Activated naive CD4-positive, alpha-beta T cell treated with Interleukin-2 at 50 U/mL for 16 hours (primary cell): ENCODE measurements around the gene MATR3.
"Not testable (repeated sequence)": the region's sequence is repeated elsewhere in the genome, so short reads cannot be mapped to it uniquely, and the experiment has no call there.

Source experiments
- DNase-seq: peaks from one replicate; pipeline ENCODE4 v3.0.0-alpha.2; 2020

MATR3 gene, protein sequence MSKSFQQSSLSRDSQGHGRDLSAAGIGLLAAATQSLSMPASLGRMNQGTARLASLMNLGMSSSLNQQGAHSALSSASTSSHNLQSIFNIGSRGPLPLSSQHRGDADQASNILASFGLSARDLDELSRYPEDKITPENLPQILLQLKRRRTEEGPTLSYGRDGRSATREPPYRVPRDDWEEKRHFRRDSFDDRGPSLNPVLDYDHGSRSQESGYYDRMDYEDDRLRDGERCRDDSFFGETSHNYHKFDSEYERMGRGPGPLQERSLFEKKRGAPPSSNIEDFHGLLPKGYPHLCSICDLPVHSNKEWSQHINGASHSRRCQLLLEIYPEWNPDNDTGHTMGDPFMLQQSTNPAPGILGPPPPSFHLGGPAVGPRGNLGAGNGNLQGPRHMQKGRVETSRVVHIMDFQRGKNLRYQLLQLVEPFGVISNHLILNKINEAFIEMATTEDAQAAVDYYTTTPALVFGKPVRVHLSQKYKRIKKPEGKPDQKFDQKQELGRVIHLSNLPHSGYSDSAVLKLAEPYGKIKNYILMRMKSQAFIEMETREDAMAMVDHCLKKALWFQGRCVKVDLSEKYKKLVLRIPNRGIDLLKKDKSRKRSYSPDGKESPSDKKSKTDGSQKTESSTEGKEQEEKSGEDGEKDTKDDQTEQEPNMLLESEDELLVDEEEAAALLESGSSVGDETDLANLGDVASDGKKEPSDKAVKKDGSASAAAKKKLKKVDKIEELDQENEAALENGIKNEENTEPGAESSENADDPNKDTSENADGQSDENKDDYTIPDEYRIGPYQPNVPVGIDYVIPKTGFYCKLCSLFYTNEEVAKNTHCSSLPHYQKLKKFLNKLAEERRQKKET

DNA sequence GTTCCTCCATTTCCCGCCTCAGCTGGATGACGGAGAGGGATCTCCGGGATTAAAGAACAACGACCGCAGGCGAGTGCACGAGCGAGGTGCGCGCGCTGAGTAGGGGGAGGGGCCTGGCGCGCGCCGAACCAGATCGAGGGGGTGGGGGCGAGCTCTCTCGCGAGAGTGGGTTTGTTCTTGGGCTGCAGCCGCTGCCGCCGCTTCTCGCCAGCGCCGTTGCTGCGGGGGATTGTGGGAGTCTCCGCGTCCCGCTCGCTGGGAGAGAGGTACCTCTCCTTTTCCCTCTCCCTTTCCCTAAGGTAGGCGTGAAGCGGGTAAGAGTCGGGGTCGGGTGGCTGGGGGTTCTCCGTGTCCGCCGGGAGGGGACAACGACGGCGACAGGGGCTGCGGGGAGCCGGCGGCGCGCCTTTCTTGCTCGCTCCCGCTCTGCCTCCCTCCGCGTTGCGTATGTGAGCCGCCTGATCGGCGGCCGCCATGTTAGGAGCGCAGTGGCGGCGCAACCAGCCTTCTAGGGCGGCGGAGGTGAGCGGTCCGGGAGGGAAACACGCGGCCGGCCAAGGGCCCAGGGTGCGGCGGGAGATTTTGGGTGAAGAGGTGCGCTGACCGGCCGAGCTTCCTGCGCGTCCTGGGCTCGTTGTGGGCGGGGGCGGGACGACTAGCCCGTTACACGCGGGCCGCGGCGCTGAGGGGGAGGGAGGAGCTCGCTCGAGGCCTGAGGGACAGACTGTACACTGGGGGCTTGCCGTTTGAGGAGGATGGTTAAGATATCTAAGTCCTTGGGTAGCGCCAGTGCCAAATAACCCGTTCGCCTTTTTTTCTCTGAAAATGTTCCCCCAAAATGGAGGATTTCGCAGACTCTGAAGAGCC lies at the start of gene MATR3:
TSS of gene MATR3 (plus strand) at position 234 of the 867 bp plus-strand sequence. CDS start 13,676 bp downstream, outside the sequence.
- DNase-seq: peak; percentile 93

DNA sequence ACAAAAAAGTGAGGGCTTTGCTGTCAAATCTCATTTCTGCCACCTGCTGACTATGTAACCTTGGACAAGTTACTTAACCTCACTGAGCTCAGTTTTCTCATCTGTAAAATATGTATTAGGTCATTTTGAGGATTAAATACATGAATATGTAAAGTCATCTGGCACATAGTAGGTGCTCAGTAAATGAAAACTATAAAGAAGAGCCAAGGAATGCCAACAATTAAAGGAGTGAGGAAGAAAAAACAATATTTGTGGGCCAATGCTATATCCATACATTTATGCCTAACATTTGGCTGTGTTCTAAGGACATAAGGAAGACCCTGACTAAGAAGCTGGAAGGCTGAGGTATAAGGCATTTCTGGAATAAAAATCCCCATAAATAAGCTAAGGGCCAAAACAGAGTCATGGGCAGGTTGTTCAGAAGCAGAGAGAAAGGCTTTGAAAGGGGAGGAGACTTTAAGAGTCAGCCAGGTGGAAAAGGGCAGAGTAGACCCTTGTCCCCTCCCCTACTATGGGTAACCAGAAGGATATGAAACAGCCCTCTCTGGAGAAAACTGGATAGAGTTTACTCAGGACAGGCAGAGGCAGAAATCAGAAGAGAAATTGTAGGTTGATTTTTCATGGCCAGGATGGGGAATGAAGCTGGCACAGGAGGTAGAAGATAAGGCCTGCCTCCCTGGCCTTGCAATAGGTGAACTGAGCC lies 47.8 kb upstream of the MATR3 start:
- DNase-seq: no peak

DNA sequence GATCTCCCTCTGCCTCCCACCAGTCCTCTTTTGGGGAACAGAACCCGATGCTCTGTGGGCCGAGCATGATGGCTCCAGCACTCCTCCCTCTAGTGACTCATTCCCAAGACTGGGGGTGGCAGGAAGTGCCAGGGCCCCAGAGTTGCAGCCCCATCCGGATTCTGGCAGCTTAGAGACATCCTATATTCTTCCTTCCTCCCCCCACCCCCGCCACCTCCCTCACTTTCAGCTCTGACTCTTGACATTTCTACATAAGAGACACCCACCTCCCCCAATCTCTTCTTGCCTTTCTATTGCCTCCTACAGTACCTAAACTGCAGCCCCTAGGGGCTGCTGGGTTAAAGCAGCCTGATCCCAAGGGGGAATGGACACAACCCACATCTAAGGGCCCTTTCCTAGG lies 47.1 kb upstream of the MATR3 start:
- DNase-seq: peak; percentile 71

DNA sequence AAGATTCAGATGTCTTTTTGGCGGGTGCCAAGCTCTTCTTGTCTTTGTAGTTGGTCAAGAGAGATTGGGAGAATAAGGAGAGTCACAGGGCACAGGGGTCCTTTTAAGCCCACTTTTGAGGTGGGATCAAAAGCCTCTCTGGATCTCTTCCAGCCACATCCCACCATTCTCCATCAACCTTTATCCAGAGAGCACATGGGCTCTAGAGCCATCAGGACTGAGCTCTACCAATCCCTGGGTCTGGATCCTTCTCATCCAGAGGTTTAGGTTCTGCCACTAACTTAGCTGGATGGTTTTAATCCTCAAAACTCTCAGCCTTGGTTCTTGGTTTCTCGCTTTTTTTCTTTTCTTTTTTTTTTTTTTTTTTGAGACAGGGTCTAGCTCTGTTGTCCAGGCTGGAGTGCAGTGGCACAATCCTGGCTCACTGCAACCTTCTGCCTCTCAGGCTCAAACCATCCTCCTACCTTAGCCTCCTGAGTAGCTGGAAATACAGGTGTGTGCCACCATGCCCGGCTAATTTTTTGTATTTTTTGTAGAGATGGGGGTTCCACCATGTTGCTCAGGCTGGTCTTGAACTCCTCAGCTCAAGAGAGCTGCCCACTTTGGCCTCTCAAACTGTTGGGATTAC lies 44.6 kb upstream of the MATR3 start:
- DNase-seq: no peak

DNA sequence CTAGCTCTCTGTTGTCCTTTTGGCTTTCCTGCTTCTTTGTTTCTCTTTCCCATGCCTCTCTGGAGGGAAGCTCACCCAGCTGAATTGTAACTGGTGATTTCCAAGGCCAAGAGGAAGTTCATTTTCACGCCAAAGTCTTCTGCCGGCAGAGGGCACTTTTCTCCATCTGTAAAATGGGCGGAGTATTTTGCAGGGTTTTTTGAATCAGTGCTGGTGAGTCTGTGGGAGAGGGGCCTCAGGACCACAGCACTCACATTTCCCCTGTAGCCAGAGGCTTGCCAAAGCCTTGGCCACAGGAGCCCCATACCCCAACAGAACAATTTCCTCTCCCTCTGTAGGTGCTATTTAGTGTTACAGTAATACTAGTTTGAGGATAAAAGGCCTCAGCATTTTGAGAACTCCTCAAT lies 42.3 kb upstream of the MATR3 start:
- DNase-seq: peak; percentile 57

DNA sequence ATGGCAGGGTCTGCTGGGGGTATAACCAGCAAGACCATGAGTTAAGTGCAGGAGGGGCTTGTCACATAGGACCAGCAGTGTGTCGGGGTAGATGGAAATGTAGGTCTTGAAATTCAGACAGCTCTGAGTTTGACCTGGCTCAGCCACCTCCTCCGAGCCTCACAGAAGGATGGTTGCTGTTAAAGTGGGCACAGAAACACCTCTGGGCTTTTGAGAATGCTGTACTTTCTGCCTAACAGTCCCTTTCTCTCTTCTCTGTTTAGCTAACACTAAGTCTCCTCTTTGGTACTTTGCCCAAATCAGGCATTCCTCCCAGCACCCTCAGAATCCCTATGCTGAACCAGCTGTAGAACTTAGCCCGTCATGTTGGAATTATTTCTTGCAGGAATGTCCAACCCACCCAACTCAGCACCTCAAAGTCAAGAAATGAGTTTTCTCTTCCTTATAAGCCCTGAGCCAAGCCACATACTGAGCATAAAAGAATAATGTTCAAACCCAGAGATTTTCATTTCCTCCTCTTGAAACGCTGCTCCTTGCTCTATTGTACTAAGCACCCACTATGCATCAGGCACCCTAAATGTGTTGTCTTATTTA lies 41.7 kb upstream of the MATR3 start:
- no peak for DNase-seq

DNA sequence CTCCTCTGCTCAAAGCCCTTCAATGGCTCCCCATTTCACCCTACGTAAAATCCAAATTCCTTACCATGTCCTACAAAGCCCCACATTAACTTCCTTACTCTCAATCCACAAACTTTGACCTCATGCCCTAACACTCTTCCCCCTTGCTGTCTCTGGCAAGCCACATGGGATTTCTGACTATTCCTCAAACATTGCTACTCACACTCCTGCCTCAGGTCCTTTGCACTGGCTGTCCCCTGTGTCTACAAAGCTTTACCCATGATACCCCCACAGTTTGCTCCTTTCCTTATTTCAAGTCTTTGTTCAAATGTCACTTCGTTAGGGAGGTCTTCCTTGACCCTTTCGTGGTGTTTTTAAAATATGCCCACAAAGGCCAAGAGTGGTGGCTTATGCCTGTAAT lies 40.4 kb upstream of the MATR3 start:
- DNase-seq: no peak

DNA sequence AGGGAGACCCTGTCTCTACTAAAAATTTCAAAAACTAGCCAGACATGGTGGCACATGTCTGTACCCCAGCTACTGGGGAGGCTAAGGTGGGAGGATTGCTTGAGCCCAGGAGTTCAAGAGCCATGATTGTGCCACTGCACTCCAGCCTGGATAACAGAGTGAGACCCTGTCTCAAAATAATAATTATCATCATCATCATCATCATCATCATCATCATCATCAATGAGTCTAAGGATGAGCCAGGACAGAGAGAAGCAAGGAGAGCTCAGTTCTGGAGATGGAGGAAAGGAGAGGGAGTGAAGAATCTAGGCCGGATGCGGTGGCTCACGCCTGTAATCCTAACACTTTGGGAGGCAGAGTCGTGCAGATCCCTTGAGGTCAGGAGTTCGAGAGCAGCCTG lies 36.7 kb upstream of the MATR3 start:
- DNase-seq: no peak

DNA sequence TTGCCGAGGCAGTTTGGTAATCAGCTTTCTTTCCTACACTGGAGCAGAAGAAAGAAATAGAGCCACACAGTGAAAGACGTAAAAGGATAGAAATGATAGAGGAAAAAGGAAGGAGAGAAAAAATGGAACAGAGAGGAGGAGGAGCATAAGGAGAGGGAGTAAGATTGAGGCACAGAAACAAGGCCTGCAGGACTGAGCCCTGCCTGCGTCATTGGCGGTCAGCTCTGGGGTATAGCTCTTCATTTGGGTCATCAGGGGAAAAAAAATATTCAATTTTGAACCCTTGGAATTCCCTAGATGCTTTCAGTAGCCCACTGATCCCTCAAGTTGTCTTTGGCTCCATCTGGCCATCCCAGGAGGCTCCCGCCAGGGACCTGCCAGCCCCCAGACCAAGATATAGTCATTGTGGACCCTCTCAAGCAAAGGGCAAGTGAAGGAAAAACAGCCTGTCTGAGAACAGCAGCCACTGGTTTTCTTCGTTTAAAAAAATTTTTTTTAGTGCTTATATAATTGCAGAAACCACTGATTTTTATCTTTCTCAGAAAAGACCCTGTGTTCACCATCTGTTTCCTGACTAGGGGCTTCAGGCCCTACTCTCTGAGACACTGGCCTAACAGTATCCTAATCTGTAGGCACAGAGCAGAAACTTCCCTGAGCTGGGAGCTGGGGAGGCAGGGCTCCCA lies 31.3 kb upstream of the MATR3 start:
- no peak for DNase-seq

DNA sequence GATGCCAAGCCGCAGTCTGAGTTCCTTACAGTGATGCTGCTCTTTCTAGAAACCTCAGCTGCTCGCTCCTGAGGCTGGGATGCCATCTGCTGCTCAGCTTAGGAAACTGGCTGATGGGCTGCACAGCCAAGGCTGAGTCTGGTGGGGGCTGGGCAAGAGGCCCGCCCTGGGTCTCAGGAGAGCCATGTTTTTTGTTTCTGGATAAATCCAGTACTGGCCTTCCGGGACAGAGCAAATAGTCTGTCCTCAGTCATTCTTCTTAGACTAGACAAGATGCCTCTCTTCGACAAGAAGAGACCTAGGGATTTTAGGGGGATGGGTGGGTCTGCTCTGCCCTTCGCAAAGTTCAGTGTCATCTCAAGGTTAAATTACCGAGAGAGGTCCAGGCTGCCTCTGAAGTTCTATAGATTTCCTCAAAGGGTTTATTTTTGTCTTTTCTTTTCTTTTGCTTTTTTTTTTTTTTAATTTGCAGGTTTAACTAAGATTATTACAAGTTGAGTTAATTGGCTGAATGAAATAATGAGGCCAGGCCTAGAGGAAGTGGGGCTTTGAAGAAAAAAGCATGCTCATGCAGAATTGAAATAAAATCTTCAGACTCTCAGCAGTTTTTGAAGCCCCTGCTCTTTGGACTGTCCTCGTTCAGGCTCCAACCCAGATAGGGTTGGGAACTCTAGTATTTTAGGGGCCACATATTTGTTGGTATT lies 30.6 kb upstream of the MATR3 start:
- DNase-seq: peak; percentile 71

DNA sequence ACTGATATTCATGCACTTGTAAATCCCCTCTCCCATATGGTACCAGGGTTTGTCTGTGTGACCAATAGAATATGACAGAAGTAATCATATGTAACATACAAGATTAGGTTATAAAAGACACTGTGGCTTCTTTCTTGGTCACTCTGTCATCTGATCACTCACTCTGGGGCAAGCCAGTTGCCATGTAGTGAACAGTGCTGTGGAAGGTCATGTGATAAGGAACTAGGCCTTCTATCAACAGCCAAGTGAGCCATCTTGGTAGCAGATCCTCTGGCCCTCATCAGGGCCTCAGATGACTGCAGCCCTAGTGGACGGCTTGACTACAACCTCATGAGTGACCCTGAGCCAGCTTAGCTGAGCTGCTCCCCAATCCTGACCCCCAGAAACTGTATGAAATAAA lies 30.0 kb upstream of the MATR3 start:
- DNase-seq: no peak

DNA sequence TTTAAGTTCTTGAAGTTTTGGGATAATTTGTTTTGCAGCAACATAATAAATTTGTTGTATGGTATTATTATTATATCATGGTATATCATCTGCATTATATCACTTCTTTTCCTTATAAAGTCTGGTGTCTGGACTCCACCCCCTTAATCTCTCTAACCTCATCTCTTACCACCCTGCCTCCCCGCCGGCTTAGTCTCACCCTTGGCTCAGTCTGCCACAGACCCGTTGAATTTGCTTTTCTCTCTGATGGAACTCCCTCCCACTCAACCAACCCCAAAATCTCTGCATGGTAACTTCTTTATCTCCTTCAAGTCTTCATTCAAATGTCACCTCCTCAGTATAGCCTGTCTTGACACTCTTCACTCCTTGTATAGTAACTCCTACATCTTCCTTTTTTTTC lies 29.6 kb upstream of the MATR3 start:
- no peak for DNase-seq

DNA sequence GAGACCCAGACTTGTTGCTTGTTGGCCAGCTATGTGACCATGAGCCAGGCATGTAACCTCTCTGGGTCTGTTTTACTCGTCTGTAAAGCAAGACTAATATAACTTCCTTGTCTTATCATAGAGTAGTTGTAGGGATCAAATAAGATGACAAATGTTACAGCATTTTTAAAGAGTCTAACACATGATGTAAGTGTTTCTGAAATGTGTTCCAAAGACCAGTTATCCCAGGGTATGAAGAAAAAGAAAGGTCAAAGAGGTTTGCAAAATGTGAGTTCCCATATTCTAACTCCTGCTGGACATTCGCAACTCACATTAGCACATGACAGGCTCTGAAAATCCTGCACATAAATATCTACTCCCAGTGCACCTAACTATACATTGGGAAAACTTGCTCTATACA lies 28.5 kb upstream of the MATR3 start:
- no peak for DNase-seq

DNA sequence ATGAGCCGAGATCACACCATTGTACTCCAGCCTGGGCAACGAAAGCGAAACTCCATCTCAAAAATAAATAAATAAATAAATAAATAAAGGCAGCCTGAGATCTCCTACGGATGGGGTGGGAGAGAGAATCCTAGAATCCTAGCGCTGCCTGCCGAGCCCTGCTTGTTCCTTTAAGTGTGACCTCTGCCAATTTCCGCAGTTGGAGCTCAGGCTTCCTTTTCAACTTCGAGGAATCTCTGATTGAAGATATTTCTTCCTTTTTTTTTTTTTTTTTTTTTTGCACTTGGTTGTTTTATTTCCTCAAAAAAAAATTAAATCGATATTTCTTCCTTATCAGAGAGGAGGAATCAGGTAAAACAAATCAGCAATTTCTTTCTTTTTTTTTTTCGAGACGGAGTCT lies 27.3 kb upstream of the MATR3 start:
- DNase-seq: no peak

DNA sequence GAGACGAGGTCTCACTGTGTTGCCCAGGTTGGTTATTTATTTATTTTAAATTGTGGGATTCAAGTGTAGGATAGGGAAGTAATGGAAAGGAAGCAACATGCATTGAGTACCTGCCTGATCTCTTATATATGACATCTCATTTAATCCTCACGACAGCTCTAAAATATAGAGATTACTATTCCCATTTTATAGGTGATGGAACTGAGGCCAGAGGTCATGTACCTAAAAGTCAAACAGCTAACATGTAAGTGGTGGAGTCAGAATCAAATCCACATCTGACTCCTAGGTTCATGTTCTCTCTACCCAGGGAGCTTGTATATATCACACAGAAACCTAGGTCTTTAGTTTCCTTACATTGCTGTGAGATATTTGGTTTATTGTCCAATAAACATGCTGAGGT lies 26.1 kb upstream of the MATR3 start:
- no peak for DNase-seq

DNA sequence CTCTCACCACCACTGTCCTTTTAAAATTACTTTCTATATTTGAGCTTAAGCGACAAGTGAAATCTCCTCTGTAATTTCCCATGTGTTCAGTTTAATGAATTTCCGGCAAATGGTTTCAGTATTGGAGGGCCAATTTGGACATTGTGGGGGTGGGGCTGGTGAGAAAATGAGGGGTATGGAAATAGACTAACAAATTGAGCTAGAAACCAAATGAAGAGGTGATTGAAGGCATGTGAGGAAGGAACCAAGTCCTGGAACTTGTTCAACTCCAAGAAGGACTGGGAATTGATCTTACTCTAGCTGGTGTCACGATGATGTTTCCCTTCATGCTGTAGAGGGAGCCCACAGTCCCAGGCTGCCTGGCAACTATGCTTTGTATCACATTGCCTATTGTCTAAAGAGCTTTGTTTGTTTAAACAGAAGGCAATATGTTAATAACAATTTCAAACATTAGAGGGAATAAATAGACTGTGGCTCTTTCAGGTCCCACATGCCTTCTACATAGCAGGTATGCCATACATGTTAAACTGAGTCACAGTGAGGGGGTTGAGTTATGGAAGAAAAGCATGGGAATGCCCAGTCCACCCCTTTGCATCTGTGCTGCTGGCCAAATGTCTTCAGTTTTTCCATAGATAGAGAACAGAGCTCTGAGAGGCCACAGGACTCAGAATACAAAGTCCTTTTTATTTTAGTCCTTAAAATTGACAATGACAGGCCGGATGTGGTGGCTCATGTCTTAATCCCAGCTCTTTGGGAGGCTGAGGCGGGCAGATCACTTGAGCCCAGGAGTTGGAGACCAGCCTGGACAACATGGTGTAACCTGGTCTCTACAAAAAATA lies 25.0 kb upstream of the MATR3 start:
- no peak for DNase-seq

DNA sequence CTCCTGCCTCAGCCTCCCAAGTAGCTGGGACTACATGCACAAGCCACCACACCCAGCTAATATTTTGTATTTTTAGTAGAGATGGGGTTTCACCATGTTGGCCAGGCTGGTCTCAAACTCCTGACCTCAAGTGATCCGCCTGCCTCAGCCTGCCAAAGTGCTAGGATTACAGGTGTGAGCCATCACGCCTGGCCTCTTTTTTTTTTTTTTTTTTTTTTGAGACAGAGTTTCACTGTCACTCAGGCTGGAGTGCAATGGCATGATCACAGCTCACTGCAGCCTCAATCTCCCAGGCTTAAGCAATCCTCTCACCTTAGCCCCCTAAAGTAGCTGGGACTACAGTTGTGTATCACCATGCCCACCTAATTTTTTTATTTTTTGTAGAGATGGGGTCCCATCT lies 22.8 kb upstream of the MATR3 start:
- not testable (repeated sequence) for DNase-seq

DNA sequence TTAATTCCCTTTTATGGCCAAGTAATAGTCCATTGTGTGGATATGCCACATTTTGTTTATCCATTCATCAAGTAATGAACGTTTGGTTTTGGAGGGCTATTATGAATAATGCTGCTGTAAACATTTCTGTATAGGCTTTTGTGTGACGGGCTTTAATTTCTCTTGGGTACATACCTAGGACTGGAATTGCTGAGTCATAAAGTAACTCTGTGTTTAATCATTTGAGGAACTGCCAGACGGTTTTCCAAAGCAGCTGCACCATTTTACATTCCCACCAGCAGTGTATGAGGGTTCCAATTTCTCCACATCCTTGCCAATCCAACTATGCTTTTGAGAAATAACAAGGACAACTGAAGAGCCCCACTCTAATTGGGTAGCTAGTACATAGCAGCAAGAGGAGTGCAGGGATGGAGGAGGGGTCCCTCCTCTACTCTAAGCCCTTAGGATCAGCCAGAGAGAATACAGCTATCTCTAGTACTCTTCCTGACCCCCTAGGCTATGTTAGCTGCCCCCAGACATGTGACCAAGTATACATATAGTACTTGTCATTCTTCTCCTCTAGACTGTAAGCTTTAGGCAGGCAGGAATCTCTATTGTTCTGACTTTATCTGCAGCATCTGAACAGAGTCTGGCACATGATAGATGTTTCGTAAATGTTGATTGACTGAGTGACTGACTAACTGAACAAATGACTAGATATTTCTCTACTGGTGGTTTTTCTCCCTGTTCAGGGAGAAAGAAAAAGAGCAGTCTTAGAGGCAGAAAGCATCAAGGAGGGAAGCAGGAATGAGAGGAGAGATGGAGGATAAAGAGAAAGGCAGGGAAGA lies 22.1 kb upstream of the MATR3 start:
- no peak for DNase-seq
